Measurements from ENCODE around the gene TGFBR2. TPM values are rescaled to one million over a fixed set of nuclear protein-coding genes. Genes with fewer than 3 reads are reported as not detected.

Gene TGFBR2
- total and polyA plus RNA-seq, 2 of the 13 experiments (the other 11 are each of a cell fraction or from before 2014, with no cell fraction given), result 82.2 to 187 TPM

DNA sequence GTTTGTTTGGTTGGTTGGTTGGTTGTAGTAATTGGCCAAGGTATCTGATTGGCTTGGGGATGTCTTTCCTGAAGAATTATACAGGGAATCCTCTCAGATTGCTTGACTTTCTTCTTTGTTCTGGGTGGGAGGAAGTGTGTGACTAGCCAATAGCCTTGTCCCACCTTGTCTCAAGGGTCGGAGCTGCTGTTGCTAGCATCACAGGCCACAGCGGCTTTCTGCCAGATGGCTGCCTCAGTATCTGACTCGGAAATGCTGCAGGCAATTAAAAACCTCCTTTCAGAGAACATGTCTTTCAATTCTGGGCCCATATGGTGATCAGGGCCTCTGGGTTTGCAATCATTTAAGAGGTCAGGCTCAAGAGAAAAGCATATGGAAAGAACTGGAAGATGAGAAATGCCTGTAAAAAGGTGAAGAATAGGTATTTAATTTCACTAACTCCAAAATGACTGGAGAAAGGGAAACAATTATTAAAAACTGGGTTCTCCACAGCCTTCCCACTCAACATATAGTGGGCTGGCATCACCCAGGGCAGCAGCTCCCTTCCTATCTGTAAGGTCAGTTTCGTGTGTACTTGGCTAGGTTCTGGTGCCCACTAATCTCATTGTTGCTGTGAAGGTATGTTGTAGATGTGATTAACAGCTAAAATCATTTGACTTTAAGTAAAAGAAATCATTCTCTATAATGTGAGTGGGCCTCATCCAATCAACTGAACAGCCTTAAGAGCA is 32.4 kb downstream of the TGFBR2 start (continued):
- TF ChIP-seq, protein P1, sequence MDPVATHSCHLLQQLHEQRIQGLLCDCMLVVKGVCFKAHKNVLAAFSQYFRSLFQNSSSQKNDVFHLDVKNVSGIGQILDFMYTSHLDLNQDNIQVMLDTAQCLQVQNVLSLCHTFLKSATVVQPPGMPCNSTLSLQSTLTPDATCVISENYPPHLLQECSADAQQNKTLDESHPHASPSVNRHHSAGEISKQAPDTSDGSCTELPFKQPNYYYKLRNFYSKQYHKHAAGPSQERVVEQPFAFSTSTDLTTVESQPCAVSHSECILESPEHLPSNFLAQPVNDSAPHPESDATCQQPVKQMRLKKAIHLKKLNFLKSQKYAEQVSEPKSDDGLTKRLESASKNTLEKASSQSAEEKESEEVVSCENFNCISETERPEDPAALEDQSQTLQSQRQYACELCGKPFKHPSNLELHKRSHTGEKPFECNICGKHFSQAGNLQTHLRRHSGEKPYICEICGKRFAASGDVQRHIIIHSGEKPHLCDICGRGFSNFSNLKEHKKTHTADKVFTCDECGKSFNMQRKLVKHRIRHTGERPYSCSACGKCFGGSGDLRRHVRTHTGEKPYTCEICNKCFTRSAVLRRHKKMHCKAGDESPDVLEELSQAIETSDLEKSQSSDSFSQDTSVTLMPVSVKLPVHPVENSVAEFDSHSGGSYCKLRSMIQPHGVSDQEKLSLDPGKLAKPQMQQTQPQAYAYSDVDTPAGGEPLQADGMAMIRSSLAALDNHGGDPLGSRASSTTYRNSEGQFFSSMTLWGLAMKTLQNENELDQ (CRISPR knock-in tag; IDR thresholded peaks at IDR 0.05; ENCODE audit: borderline replicate concordance), result no peak
- TF ChIP-seq, protein P2, sequence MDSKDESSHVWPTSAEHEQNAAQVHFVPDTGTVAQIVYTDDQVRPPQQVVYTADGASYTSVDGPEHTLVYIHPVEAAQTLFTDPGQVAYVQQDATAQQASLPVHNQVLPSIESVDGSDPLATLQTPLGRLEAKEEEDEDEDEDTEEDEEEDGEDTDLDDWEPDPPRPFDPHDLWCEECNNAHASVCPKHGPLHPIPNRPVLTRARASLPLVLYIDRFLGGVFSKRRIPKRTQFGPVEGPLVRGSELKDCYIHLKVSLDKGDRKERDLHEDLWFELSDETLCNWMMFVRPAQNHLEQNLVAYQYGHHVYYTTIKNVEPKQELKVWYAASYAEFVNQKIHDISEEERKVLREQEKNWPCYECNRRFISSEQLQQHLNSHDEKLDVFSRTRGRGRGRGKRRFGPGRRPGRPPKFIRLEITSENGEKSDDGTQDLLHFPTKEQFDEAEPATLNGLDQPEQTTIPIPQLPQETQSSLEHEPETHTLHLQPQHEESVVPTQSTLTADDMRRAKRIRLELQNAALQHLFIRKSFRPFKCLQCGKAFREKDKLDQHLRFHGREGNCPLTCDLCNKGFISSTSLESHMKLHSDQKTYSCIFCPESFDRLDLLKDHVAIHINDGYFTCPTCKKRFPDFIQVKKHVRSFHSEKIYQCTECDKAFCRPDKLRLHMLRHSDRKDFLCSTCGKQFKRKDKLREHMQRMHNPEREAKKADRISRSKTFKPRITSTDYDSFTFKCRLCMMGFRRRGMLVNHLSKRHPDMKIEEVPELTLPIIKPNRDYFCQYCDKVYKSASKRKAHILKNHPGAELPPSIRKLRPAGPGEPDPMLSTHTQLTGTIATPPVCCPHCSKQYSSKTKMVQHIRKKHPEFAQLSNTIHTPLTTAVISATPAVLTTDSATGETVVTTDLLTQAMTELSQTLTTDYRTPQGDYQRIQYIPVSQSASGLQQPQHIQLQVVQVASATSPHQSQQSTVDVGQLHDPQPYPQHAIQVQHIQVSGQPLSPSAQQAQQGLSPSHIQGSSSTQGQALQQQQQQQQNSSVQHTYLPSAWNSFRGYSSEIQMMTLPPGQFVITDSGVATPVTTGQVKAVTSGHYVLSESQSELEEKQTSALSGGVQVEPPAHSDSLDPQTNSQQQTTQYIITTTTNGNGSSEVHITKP (CRISPR knock-in tag; IDR thresholded peaks at IDR 0.05; ENCODE audit: low read depth), result no peak

DNA sequence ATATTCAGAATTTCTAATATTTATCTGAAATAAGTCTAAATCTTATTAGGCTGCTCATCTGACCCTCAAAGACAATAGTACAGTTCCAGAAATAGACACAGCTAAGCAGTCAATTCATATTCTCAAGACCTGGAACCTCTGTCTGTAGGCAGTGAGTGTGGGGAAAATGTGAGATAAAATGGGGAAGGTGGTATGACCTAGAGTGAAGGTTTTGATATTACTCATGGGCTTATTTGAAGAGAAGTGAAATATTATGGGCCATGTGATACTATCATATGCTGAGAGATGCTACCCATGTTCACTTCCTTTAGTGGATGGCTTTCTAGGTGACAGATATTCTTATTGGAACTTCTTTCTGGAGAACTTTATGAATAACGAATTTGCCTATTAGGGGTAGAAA is 33.5 kb downstream of the TGFBR2 start:
- ATAC-seq, result no peak
- H2AFZ ChIP-seq (ENCODE audit: low read length), result no peak overlapping the region

More for the DNA sequence above, 33.5 kb downstream of the TGFBR2 start:
- H3K27ac ChIP-seq (ENCODE audit: extremely low read length, insufficient read depth, low read length), result no peak overlapping the region
- H3K4me1 ChIP-seq (ENCODE audit: insufficient read depth, low read length), result peaks cover 95% of the 10 kb centered on the region
- 88% methylated on average over 1 of the region's 1 CpG for WGBS (ENCODE audit: low lambda C conversion rate)
- intact Hi-C loops (cut with micrococcal nuclease; ENCODE audit: unreplicated experiment), result no loop called here
- H4K20me1 ChIP-seq (ENCODE audit: insufficient read depth, low read length), result peaks cover 100% of the 10 kb centered on the region
- DNase-seq (ENCODE audit: low spot score), result no peak
- no peak overlapping the region for H3K9ac ChIP-seq (ENCODE audit: insufficient read depth, low read depth, low read length)
- ChIA-PET POLR2A (interaction anchor here (0.5 kb wide), 1 partner anchor 12 kb away, joined by 6 read pairs; no protein-coding TSS in a partner anchor), CTCF (ENCODE audit: low intra/inter-chr PET ratio, low total read pairs) (no interaction called here)
- H3K4me2 ChIP-seq (ENCODE audit: low read depth, low read length), result no peak overlapping the region
- H3K27me3 ChIP-seq (ENCODE audit: control insufficient read depth in 1 of 2, insufficient read depth in 2 of 2, low read length in 2 of 2), result no peaks in the 10 kb centered on the region
- peaks cover 100% of the 10 kb centered on the region for H3K79me2 ChIP-seq (ENCODE audit: insufficient read depth, low read length)
- no peak overlapping the region for H3K4me3 ChIP-seq (replicated peaks in 1 of 3; ENCODE audit: insufficient read depth in 1 of 3, low read depth in 2 of 3, low read length in 3 of 3)
- in situ Hi-C loops (cut with HindIII; ENCODE audit: extremely low pct_ligation_motif_present, low pct_unique_long_range_greater_than_20kb), result no loop called here
- peaks cover 15 to 76% of the 10 kb centered on the region in 2 experiments for H3K36me3 ChIP-seq (replicated peaks in 1 of 2; ENCODE audit: control insufficient read depth in 1 of 2, insufficient read depth in 2 of 2, low read length in 2 of 2)
- FAIRE-seq, result no peak
- BruUV-seq (replicated peaks), result no TSS peak
- TF ChIP-seq POLR2AphosphoS2 (IDR thresholded peaks at IDR 0.05; ENCODE audit: low read depth, low read length) (peak; percentile 43; the same call in 1 of the 2 replicates), IRF2 (CRISPR knock-in tag; IDR thresholded peaks at IDR 0.05) (no peak), RBM22 (optimal IDR thresholded peaks at IDR 0.05; ENCODE audit: low read length) (peak; percentile 96), ADNP (CRISPR knock-in tag; IDR thresholded peaks at IDR 0.05) (no peak), AGO2 (optimal IDR thresholded peaks at IDR 0.05; ENCODE audit: low read depth, low read length) (peak; percentile 32)
- TF ChIP-seq, protein P3, sequence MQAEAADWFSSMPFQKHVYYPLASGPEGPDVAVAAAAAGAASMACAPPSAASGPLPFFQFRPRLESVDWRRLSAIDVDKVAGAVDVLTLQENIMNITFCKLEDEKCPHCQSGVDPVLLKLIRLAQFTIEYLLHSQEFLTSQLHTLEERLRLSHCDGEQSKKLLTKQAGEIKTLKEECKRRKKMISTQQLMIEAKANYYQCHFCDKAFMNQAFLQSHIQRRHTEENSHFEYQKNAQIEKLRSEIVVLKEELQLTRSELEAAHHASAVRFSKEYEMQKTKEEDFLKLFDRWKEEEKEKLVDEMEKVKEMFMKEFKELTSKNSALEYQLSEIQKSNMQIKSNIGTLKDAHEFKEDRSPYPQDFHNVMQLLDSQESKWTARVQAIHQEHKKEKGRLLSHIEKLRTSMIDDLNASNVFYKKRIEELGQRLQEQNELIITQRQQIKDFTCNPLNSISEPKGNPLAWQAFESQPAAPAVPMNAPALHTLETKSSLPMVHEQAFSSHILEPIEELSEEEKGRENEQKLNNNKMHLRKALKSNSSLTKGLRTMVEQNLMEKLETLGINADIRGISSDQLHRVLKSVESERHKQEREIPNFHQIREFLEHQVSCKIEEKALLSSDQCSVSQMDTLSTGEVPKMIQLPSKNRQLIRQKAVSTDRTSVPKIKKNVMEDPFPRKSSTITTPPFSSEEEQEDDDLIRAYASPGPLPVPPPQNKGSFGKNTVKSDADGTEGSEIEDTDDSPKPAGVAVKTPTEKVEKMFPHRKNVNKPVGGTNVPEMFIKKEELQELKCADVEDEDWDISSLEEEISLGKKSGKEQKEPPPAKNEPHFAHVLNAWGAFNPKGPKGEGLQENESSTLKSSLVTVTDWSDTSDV (CRISPR knock-in tag; IDR thresholded peaks at IDR 0.05), result no peak
- H3K9me3 ChIP-seq (ENCODE audit: low read length), result no peaks in the 10 kb centered on the region

All from HepG2 (cell line).